ENCODE results near the gene OSBPL5.

OSBPL5 gene

DNA sequence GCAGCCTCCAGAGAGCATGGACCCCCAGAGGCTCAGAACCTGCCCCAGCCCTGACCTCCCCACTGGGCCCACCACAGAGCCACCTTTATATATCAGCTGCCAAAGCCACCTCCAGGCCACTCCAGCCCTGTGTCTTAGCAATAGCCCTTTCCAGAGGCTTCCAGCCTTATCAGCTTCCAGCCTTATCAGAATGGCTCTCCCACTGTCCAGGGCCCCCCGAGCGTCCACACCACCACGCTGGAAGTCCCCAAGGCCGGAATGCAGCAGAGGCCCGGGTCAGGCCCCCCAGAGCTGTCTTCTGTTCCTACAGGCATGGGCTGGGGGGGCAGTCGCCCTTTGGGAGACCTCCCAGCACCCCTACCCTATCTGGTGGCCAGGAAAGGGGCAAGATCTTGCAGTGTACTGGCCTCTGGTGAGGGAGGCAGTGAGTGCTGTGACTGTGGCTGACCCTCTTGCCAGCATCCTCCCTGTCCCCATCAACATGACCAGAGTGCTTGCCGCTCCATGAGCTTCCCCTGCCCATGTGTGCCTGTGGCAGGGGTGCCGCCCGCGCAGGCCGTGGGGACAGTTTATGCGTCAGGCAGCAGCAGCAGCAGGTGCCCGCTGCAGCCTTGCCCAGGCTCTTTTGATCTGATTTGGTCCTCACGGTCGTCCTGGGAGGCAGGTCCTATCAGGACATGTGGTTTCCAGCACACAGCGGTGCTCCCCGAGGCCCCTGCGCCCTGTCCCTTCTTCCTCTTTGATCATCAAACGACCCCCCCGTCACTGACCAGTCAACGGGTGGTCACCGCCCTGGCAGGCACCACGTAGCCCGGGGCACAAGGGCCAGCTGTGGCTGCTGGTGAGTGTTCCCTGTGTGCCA, 15.9 kb downstream of the OSBPL5 start:
- DNase-seq (ENCODE audit: low spot score), result no peak

DNA sequence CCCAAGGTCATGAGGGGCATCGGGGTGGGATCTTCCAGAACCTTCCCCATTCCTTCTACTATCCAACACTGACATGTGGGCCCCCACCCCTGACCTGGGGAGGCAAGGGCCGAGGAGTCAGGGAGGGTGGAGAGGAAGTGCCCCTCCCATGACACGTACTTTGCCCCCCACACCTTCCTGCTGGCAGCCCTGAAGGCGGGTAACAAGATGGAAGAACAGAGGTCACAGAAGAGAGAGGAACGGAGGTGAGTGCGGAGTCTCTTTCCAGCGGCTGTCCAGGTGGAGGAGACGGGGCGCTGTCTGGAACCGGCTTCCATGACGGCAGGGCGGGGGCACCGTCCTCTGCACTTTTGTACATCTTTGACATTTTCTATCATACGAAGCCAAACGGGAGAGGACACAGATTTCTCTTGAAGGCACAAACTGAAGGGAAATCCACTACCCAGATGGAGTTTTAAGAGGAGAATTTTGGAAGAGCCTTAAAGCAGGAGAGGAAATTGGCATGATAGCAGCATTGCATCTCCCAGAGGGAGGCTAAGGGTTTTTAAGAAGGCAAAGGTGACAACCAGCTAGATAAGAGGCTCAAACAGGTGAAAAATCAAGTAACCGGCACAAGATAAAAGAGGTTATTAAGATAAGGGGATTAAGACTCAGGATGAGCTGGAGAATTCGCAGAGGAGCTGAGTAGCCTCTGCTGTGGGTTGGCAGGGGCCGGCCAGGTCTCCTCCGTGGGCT, 16.7 kb downstream of the OSBPL5 start:
- DNase-seq (ENCODE audit: low spot score), result no peak

DNA sequence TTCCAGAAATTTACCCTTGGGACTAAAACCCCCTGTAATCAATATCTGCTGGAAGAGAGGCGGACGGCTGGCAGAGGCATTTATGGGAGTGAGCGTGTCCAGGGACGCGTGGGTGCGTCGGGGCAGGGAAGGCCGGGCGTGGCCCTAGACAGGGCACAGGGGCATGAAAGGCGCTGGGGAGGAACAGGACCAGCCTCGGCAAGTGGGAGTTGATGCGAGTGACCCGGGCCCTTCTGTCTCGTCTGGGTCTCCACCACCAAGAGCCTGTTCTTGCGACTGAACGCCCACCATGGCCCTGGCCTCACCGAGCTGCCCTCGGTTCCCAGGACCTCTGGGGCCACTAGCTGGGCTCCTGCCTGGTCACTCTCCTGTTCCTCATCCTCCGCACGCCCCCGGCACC, 17.5 kb downstream of the OSBPL5 start:
- no peak for DNase-seq (ENCODE audit: low spot score)

DNA sequence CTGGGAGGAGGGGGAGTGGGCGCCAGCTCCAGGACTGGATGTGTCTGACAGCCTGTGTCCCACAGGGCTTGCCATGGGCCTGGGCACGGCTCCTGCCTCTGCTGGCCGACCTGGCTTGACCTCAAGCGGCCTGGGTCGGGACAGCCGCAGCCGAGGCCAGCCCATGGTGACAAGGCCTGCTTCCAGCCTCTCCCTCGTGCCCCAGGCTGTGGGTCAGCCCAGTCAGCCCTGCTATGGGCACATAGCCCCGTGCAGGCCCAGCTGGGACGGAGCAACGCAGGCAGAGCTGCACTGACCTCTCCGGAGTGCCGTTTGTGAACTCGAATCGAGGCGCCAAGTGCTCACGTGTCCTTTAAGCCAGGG, 17.9 kb downstream of the OSBPL5 start:
- no peak for DNase-seq (ENCODE audit: low spot score)

DNA sequence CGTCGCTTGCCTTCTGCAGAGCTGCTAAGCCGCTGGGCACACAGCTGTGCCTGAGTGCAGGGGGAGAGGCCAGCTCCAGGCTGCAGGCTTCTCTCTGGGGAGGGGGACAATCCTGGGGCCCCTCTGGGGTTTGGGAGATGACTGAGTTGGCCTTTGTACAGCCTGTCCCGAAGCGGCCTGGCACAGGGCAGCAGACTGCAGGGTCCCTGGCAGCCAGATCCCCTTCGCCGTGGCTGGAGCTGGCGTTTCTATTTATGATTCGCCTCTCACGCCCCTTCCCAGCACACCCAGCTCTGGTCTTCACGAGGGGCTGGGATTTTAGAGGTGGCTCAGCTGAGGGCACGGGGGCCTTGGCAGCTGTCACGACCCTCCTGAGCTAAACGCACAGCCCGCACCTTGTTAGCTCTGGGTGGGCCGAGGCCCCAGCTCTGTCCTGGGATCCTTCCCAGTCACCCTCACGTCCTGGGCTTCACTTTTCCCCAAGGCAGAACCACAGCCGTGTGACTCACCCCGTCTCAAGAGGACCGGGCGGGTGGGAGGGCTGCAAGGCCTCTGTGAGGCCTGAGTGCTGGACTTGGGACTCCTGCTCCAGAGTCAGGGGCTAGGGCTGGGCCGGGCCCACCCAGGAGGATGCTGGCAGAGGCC, 18.4 kb downstream of the OSBPL5 start:
- no peak for DNase-seq (ENCODE audit: low spot score)

DNA sequence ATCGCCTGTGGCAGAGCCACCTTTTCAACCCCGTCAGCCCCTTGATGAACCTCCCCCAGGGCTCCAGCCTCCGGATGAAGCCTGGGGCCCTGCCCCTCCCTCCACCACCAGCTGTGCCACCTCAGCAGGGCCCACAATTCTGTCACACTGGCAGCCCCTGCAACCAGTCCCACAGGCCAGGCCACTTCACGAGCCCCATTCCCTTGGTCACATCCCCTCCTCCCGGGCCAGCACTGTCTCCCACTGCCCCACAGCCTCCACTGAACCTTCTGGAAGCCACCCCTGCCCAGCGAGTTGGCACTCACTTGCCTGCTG, 19.9 kb downstream of the OSBPL5 start:
- no peak for DNase-seq (ENCODE audit: low spot score)

DNA sequence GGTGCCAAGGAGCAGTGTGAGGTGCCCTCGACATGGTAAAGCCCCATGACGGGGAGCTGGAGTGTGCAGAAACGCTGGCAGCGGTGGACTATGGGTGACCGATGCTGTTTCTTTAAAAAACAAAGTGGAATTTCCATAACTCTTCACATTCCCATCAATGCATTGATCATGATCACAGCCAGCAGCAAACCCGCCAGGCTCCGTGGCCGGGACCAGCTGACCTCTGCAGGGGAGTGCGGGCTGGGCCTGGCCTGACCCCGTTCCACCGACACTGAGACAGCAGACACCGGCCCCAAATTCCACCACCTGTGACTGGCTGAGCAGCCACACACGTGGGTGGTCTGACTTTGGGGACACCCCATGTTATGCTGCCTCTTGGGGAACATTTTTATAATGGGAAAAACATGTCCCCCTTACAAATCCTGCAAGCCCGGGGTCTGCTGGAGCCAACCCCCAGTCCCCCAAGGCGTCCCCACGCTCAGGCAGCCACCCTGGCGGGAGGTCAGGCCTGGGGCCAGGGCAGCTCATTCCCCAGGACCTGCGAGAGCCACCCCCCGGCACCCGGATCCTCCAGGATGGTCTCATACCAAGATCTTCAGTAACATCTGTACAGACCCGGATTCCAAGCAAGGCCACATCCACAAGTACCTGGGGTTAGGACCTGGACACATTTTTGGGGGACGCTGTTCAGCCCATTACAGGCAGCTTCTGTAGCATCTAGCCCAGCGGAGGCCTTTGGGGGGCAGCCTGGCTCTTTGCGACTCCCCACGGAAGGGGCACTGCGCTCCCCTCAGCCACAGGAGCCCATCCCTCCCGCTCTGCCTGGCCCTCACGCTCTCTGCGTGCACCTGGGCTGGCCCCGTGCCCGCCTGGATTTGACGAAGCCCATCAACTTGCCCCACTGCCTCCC, 20.6 kb downstream of the OSBPL5 start:
- no peak for DNase-seq (ENCODE audit: low spot score)

DNA sequence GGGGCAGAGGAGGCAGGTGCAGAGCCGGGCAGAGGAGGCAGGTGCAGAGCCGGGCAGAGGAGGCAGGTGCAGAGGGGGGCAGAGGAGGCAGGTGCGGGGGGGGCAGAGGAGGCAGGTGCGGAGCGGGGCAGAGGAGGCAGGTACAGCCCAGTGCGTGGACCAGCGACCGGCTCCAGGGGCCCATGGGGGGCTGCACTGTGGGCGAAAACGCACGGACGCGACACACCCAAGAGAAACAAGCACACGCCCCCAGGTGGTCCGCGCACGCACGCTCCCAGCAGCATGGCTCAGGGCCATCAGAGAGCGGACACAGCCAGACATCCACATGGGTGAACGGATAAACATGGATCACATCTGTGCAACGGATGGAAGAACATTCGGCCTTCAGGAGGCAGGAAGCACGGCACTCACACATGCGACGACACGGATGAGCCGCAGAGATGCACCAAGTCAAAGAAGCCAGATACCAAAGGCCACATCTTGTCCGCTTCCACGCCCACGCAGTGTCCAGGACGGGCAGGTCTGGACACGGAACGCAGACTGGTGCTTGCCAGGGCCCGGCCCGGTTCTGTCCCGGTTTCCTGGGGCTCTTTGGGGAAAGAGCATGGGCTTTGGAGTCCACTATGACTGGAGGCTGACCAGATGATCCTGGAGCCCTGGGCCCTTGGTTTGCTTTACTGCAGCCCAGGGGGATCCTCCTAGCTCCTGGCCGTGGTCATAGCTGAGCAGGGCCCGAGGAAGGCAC, 21.8 kb downstream of the OSBPL5 start:
- DNase-seq (ENCODE audit: low spot score), result no peak

DNA sequence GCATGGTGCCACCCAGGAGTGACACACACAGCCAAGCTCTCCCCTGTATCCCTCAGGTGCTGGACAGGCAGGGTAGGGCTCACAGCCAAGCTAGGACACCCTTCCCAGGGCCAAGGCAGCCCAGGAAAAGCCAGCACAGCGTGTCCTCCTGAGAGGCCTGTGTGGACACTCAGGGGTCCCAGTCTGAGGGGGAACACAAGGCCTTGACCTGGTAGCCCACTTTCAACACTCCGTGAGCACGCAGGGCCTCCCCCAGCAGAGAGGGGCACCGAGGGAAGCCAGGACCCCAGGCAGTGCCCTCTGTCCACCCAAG, 24.9 kb downstream of the OSBPL5 start:
- DNase-seq (ENCODE audit: low spot score), result no peak

DNA sequence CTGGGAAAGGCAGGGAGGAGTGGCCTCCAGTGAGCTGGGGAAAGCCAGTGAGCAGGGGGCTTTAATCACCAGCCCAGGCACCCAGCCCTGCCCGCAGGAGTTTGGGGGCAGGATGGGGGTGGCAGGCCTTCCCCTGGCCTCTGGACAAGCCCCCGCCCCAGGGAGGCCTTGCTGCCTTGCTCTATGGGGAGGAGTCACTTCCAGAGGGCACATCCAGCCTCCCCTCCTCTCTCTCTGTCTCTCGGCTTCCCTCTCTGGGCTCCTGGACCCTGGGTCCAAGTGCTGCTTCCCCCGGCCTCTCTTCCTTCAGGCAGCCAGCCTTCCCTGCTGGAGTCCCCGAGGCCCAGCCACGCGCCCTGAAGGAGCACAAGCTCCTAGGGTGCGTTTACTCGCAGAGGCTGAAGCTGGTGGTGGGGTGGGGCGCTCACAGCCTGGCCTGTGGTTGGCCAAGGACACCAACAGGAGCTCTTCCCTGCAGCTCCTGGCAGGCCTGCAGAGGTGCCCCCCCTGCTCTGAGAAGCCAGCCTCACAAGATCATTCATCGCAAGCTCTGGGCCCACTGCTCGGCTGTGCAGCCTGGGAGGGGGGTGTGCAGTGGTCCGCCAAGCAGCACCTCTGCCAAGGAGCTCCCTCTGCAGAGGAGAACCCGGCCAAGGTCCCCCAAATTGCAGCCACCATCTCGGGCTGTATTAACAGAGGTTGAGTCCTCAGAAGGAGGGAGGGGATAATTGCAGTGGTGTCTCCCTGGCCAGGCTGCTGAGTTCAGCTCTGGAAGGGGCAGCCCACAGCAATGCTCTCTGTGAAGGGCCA, 25.4 kb downstream of the OSBPL5 start:
- DNase-seq (ENCODE audit: low spot score), result no peak

DNA sequence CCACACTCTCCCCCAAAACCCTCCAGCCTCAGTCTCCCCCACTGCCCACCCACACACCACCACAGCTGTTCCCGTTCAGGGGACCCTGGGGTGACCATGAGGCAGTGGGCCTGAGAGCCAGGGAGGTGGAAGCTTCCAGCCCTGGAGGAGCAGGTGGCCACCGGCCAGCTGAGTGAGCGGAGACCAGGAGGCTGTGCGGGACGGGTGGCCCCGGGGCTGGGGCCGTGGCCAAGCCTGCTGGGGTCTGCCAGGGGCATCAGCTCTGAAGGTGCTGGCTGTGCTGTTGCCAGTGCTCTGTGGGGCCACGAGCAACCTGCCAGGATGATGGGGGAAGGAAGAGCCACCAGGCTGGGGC, 26.0 kb downstream of the OSBPL5 start:
- no peak for DNase-seq (ENCODE audit: low spot score)

DNA sequence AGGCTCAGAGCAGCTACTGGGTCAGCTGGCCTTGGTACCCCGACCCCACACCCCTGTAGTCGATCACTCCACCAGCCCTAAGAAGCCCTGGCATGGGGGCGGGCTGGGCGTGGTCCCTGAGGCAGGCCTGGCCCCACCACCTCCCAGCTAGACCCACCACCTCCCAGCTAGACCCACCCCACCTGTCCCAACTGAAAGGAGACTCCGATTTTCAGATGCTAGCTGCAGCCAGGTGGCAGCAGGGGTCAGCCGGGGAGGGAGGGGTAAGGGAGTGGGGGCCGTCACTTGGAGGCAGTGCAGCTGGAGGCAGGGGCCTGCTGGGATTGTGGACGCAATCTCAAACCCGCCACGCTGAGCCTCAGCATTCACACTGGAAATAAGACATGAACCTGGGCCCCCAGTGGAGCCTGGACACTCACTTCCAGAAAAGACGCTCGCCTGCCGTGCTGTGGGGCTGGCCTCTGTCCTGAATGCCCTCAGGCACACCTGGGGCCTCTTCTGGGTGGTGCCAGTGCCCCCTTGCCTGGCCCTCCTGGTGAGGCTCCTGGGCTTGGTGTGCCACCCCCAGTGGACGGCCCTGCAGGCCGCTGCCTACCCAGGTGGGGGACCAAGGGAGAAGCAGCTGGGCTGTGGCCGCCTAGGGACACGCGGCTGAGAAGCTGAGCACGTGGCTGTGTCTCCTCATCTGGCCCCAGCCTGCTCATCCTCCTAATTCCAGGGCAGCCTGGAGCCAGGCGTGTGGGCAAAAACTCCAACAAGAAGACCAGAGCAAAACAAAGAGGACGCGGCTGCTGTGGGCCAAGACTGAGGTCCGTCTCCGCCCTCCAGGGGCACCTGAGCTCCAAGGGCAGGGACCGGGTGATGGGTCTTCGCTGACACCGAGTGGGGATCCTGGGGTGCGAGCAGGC, 26.7 kb downstream of the OSBPL5 start:
- no peak for DNase-seq (ENCODE audit: low spot score)

DNA sequence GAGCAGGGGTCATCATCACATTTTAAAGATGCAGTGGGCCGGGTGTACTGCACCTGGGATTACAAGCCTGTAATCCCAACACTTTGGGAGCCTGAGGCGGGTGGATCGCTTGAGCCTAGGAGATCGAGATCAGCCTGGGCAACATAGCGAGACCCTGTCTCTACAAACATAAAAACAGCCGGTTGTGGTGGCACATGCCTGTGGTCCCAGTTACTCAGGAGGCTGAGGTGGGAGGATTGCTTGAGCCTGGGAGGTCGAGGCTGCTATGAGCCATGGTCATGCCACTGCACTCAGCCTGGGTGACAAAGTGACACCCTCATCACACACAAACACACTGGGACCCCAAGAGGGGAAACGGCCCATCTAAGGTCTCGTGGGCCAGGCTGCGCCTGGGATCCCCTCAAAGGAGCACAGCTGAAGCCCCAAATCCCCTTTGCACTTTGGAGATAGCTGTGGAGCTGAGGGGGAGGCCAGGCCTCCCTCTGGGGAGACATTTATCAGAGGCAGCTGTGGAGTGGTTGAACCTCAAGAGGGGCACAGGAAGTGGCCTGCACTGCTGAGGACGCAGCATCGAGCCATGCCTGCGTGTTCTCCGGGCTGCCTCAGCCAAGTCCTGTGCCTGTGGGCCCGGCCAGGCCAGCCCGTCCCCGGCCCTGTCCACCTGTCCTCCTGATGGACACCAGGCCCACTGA, 27.5 kb downstream of the OSBPL5 start:
- no peak for DNase-seq (ENCODE audit: low spot score)

DNA sequence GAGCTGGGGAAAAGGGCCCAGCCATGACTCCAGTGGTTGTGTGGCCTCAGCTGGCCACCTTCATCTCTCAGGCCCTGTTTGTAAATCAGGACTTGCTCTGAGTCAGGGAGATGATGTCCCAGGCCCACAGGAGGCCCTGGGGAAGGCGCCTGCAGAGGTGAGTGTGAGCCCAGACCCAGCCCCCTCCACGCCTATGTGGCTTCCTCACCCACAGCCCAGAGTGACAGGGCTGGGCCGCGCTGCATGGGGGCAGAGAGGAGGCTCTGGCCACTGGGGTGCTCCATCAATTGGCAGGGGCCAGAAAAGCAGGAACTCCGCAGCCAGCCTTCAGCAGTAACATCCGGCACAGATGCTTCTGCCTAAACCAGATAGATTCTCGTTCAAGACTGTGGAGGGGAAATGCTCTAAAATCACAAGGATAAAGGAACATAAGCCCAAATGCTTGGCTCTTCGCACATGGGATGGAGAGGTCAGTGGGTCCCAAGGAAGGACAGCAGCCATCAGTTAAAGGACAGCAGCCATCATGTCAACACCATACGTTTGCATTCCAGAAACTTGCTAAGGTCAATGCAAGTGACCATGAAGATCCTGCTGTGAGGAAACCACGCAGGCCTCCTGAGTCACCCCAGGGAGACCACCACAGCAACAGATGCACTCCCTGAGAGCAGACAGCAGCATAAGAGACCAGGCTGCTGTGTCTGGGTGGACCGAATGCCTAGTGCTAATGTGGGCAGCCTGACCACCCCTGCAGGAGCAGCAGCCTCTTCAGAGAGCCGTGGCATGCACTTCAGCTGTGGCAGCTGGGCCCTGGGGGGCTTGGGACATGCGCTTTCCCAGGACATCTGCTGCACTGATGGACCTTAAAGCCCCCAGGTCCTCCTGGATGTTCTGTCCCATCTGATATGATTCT, 28.3 kb downstream of the OSBPL5 start:
- no peak for DNase-seq (ENCODE audit: low spot score)

DNA sequence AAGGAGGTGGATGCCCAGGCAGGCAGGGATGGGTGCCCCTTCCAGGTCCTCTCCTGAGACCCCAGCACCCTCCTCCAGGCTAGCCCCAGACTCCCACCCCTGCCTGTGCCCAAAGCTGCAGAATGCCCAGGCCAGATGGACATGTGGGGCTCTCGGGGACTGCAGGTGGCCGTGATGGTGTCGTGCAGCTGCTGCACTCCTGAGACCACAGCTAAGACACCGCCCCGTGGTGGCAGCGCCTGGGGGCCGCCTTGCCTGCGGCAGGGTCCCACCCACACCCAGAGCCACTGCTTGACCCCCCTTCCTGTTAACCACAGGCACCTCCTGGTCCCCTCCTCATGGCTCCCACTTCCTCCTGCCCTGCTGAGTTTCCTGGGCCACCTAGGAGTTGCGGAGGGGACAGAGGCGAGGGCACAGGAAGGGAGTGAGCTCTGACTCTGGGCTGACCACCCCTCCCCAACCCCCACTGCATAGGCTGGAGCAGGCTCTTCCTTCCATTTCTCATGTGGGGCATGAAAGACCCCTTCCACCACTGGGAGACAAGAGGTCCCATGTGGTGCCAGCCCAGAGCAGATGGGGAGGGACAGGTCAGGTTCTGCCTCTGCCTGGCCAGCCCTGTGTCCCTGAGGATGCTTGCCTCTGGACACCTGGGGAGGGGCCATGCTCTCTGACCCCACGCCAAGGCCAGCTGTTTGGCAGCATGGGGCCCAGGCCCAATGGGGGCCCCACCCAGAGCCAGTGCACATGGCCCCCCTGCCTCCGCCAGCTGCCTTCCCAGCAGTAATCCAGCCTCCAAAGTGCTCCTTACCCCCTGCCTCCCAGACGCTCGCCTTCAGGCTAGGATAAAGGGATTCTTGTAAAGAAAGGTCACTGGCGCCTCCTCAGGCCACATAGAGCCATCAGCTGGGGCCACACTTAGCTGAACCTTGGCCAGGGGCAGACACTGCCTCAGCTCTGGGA, 29.3 kb downstream of the OSBPL5 start:
- no peak for DNase-seq (ENCODE audit: low spot score)

DNA sequence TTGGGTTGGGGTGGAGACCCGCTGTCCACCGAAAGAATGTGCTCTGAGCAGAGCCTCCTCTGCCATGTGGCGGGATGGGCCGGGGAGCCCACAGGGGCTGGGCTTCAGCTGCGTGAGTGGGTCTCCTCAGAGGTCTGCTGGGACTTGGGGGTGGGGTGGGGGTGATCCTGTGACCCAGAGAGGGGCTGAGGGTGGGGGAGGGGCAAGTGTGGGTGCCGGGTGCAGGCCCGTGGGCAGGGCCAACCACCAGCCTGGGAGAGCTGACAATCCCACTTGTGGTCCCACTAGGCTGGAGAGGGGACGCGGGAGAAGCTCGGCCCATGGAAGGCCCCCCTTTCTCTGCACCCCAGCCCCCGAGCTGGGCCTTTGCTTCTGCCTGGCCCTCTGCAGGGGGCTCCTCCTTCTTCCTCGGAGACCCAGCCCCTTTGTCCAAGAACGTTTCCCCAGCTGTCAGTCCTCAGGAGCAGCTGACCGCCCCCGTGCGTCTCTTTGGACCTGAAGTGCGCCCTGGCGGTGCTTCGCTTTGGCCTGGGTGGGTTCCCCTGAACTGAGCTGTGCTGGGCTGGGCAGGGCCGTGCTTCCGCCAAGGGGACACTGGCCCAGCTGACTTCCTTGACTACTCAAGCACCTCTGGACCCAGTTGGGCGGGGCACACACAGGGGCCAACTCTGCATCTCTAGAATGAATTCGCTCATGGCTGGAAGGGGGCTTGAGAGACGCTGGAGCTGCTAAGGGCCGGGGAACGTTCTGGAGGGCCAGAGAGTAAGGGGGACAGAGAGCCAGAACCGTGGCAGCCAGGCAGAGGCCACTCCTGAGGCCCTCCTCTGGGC, 30.2 kb downstream of the OSBPL5 start:
- DNase-seq (ENCODE audit: low spot score), result no peak
